HG03575 (cell line): ENCODE results near the gene EEIG2.
"Not testable (repeated sequence)": the region's sequence is repeated elsewhere in the genome, so short reads cannot be mapped to it uniquely, and the experiment has no call there.

ENCODE experiments used
- ATAC-seq: cut with Tn5 transposase; IDR thresholded peaks from one replicate; pipeline ENCODE4 v1.9.1; 2021; ENCODE audit not compliant: unreplicated experiment, insufficient number of reproducible peaks, low FRiP score; ENCODE audit errors: extremely low read depth

Gene EEIG2

GRCh38 chr1:108540977-108541376, 18.9 kb upstream of the EEIG2 start:
- ATAC-seq = no peak

- no peak for ATAC-seq
These were observed 18.0 kb upstream of the EEIG2 start for GRCh38 chr1:108541861-108542260.

- not testable (repeated sequence) for ATAC-seq
These were observed 12.4 kb upstream of the EEIG2 start for GRCh38 chr1:108547493-108547892.

GRCh38 chr1:108551137-108551862, 8.6 kb upstream of the EEIG2 start:
- ATAC-seq = peak; percentile 93

GRCh38 chr1:108553905-108554304, 6.0 kb upstream of the EEIG2 start:
- ATAC-seq = no peak

GRCh38 chr1:108554682-108555427, 5.0 kb upstream of the EEIG2 start:
- no peak for ATAC-seq

- no peak for ATAC-seq
These were observed 3.8 kb upstream of the EEIG2 start for GRCh38 chr1:108556066-108556465.

- ATAC-seq = no peak
These were observed 3.4 kb upstream of the EEIG2 start for GRCh38 chr1:108556499-108556898.

GRCh38 chr1:108557296-108557695, 2.6 kb upstream of the EEIG2 start:
- ATAC-seq = no peak

- no peak for ATAC-seq
These were observed 431 bp downstream of the EEIG2 start for GRCh38 chr1:108560189-108560873.

GRCh38 chr1:108560874-108561459, 1.1 kb downstream of the EEIG2 start:
- ATAC-seq = peak; percentile 21

GRCh38 chr1:108561689-108562326, 1.9 kb downstream of the EEIG2 start:
- ATAC-seq = no peak

GRCh38 chr1:108563808-108564207, 3.9 kb downstream of the EEIG2 start:
- ATAC-seq = no peak

- no peak for ATAC-seq
These were observed 5.2 kb downstream of the EEIG2 start for GRCh38 chr1:108565081-108565480.

GRCh38 chr1:108565512-108565911, 5.6 kb downstream of the EEIG2 start:
- ATAC-seq = no peak

- ATAC-seq = no peak
These were observed 8.7 kb downstream of the EEIG2 start for GRCh38 chr1:108568589-108568988.

- ATAC-seq = no peak
These were observed 9.3 kb downstream of the EEIG2 start for GRCh38 chr1:108569097-108569728.

- ATAC-seq = peak; percentile 88
These were observed 10.2 kb downstream of the EEIG2 start for GRCh38 chr1:108570128-108570527.

- no peak for ATAC-seq
These were observed 11.1 kb downstream of the EEIG2 start for GRCh38 chr1:108570998-108571401.
